Mucosa of gallbladder (tissue), 1 donor: ENCODE measurements around the gene HBG2. TPM values are rescaled to one million over a fixed set of nuclear protein-coding genes. Genes with fewer than 3 reads are reported as not detected.
"Not testable (repeated sequence)": the region's sequence is repeated elsewhere in the genome, so short reads cannot be mapped to it uniquely, and the experiment has no call there.

ENCODE experiments used
- DNase-seq: peaks from one replicate; pipeline ENCODE4 v3.0.0-alpha.2; 2020; ENCODE audit warnings: low spot score
- total RNA-seq: library from RNA; stranded (reverse); gene quantifications from one replicate; pipeline ENCODE4 v1.2.1, GENCODE V29; 2021
- donor health status: DM: no; HTN: no; CAD: no.

The HBG2 gene
- total RNA-seq, 1 donor from 2014 or later = 13.2 TPM

DNA sequence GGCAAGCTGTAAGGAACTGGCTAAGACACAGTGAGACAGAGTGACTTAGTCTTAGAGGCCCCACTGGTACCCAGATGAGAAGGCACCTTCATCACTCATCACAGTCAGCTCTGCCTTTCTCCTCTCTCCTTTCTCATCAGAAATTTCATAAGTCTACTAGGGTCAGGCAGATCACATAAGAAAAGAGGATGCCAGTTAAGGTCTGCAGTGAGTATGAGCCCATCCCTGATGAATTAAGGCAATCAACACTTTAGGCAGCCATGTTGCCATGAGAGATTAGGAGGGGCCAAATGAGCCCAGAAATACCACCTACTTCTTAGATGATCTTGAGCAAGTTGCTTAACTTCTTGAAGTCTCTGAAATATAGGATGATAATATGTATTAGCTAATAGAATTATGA is 27.0 kb upstream of the HBG2 start:
- DNase-seq = no peak

DNA sequence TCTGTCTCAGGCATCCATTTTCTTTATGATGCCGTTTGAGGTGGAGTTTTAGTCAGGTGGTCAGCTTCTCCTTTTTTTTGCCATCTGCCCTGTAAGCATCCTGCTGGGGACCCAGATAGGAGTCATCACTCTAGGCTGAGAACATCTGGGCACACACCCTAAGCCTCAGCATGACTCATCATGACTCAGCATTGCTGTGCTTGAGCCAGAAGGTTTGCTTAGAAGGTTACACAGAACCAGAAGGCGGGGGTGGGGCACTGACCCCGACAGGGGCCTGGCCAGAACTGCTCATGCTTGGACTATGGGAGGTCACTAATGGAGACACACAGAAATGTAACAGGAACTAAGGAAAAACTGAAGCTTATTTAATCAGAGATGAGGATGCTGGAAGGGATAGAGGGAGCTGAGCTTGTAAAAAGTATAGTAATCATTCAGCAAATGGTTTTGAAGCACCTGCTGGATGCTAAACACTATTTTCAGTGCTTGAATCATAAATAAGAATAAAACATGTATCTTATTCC is 26.1 kb upstream of the HBG2 start:
- peak; percentile 27 for DNase-seq

DNA sequence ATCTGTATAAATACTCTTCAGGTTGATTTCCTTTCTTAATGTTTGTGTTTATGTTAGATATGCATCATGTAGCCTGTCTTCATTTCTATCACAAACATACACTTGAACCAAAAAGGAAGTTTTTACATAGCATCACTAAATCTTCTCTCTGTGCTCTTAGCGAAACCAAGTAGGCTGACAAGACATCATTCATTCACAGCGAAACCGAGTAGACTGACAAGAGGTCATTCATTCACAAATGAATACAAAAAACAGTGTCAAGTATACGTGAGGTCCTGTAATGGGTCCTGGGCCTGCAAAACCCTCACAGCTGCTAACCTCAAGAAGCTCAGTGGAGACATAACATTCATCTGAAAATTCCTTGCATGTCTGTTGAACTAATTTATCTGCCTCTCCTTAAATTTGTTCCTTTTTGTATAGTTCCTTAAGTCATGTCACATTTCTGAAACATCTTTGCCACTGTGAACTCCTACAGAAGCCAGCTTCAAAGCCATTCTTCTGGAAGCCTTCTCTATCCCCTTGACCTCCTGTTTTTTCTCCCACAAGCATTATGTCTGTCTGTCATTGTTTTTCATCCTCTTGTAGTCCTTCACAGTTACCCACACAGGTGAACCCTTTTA is 25.0 kb upstream of the HBG2 start:
- no peak for DNase-seq

DNA sequence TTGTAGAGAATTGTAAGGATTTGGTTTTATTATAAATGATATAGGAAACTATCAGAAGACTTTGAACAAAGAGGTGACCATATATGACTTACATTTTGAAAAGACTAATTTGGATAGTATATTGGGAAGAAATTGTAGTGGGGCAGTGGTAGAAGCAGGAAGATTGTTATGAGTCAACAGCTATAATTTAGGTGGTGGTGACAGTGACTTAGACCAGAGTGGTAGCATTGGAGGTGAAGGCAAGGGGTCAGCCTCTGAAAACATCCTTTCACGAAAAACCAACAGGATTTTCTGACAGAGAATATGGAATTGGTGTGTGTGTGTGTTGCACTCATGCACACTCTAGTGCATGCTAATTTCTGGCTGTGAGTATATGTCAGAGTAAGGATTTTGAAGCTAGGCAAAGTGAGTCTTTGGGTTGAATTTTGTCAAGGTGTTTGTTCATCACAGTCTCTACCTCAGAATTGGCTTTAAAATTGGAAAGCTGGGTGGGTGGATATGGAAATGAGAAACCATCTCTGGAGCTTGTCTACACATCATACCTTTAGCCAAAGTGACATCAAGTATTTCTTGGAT is 23.3 kb upstream of the HBG2 start:
- no peak for DNase-seq

DNA sequence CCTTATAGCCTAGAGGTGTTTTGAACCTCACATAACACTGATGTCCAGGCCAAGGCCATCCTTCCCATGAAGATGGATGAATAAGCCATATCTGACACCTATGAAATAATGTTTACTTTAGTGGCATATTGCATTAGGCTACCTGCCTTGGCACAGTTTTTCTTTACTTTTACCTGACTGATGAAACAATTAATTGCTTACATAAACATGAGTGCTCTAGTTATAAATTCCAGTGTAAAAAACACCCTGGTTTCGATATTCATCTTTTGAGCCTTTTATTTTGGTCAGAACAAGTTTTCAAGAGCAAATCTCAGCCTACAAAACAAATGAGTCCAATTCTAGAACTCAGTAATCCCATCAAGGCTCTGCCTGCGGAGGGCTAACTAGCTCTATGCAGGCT is 22.1 kb upstream of the HBG2 start:
- DNase-seq = no peak

DNA sequence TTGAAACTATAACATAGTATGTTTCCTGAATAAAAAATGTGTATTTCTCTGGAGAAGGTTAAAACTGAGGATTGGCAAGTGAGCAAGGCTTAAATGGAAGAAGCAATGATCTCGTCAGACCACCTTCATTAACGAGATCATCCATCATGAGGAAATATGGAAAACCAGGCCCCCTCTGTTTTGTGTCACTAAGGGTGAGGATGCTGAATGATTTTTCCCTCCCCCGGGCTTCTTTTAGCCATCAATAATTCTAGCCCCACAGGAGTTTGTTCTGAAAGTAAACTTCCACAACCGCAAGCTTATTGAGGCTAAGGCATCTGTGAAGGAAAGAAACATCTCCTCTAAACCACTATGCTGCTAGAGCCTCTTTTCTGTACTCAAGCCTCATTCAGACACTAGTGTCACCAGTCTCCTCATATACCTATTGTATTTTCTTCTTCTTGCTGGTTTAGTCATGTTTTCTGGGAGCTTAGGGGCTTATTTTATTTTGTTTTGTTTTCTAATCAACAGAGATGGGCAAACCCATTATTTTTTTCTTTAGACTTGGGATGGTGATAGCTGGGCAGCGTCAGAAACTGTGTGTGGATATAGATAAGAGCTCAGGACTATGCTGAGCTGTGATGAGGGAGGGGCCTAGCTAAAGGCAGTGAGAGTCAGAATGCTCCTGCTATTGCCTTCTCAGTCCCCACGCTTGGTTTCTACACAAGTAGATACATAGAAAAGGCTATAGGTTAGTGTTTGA is 21.0 kb upstream of the HBG2 start:
- no peak for DNase-seq

DNA sequence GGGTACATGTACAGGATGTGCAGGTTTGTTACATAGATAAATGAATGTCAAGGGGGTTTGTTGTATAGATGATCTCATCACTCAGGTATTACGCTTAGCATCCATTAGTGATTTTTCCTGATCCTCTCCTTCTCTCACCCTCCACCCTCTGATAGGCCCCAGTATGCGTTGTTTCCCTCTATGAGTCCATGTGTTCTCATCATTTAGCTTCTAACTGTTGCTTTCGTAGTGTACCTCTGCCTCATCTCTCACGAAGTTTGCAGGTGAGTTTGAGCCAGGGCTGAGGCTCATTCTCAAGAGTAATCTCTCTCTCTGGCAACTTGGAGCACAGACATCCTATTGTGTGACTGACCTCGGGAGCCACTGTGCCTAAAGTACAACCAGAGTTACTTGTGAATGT is 19.8 kb upstream of the HBG2 start:
- DNase-seq = no peak

DNA sequence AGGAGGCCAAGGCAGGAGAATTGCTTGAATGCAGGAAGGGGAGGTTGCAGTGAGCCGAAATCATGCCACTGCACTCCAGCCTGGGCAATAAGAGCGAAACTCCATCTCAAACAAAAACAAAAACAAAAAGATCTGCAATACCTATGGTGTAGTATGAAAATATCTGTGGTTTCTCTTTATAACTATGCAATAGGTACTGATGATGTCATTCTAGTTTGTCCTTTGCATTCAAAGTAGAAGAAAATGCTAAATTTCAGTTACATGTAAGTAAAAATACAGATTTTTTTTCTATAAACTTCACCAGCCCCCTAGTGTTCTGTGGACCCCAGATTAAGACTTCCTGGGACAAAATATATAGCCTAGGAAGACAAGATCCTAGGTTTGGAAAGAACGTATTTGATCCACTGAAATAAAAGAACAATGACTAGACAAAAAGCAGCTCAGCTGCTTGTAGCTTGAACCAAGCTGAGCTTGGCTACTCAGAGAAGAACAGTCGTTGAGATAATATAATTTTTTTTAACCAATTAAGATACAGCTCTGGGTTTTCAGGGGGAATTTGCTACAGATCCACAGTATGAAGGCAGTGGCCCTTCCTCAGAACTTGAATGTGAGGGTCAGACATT is 17.9 kb upstream of the HBG2 start:
- no peak for DNase-seq

DNA sequence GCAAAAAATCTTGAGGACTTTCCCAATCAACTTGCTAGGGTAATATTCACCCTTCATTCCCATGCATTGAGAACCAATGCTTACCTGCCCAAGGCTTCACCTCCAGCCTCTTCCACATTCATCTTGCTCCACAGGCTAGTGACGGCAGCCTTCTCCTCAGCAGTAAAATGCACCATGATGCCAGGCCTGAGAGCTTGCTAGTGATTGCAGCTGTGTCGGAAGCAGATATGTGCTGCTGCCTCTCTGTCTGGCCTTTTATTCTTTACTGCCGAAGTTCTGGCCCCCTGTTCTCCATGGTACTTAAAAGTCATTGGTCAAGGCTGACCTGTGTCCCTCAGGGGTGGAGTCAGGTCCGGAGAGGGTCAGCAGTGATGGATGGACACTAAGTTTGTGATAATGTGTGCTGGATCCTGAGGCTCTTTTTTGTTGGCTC is 15.2 kb upstream of the HBG2 start, which contains the start of gene HBE1:
Gene HBE1 (minus strand): TSS at position 231 of the 433 bp plus-strand sequence. CDS start 55 bp downstream, at position 176.
- DNase-seq = no peak

DNA sequence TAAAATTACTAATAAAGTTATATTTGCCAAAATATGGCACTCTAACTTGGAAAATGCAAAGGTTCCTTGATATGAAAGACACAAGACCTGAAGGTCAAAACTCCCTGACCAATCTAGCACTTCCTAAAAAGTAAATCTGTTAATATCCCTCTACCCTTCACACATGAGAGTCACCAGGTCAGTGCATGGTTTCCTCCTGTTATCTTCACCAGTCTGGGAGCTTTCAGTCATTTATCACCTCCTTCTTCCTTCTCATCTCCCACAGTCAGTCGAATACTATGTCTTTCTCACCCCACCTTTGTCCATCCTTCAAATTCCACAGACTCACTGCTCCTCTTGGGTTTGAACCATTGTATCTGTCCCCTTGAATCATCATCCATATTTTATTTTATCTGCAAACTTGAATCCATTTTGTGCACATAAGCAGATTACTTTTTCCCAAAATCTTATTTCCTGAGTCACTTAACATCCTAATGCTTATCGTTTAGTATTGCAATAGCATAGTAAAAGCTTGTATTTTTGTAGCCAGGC is 12.5 kb upstream of the HBG2 start:
- no peak for DNase-seq

DNA sequence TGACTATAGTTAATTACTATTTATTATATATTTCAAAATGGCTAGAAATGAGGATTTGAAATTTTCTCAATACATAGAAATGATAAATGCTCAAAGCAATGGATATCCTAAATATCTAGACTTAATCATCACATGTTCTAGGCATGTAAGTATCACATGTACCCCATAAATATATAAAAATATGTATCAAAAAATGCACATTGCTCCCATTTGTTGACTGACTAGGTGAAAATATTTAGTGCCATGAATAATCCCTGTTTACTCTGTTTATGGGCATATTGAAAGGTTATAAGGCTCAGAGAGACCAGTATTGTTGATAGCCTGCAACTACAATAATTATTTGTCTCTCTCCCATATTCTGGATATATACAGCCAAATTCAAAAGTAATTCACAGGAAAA is 12.0 kb upstream of the HBG2 start:
- no peak for DNase-seq

DNA sequence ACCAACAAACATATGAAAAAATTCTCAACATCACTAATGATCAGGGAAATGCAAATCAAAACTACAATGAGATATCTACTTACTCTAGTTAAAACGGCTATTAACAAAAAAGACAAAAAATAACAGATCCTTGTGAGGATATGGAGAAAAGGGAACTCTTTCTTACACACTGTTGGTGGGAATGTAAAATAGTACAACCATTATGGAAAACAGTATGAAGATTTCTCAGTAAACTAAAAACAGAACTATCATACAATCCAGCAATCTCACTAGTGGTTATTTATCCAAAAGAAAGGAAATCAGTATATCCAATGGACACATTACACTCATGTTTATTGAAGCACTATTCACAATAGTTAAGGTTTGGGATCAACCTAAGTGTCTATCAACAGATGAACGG is 11.3 kb upstream of the HBG2 start:
- no peak for DNase-seq

DNA sequence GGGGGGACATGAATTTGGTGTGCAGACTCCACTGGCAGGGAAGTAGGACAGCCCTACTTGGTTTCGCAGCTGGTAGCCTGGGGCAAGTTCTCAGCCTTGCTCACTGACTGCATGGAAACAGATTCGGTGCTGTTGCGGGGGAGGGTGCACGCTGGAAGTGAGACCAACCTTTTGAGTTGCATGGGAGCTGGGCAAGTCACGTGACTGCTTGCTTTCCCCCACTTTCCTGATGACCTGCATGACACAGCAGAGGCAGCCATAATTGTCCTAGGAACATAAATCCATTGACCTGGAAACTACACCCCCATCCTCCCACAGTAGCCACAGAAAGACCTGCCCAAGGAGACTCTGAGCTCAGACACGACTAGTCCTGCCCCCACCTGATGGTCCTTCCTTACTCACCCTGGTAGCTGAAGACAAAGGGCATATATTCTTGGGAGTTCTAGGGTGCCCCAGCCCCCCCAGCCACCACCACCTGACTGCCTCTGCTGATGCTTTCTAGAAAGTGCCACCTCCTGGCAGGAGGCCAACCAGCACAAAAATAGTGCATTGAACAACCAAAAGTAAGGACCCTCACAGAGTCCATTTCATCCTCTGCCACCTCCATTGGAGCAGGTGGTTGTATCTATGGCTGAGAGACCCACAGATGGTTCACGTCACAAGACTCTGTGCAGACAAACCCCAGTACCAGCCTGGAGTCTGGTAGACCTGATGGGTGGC is 4.1 kb upstream of the HBG2 start:
- DNase-seq = no peak

DNA sequence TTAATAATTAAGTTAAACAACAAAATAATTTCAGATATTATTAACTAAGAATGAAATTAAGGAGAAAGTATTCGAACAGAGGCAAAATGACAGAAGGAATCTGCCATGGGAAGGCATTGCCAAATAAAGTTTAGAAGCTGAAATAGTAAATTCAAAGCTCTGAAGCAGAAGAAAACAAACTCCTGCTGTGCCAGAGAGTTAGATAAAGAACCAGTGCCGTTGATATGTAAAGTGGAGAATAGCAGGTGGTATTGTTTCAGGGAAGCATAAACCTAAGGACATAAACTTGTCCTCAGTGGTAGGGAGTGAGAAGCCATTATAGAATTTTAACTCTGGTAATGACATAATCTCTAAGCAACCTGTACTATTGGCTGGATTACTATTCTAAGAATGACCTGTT is 2.7 kb upstream of the HBG2 start:
- no peak for DNase-seq

DNA sequence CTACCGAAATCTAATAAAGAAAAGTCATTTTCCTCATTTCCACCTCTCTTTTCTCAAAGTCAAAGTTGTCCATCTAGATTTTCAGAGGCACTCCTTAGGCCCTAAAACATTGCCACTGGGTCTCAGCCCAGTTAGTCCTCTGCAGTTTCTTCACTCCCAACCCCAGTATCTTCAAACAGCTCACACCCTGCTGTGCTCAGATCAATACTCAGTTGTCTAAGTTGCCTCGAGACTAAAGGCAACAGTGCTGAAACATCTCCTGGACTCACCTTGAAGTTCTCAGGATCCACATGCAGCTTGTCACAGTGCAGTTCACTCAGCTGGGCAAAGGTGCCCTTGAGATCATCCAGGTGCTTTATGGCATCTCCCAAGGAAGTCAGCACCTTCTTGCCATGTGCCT is 558 bp downstream of the HBG2 start:
- not testable (repeated sequence) for DNase-seq

DNA sequence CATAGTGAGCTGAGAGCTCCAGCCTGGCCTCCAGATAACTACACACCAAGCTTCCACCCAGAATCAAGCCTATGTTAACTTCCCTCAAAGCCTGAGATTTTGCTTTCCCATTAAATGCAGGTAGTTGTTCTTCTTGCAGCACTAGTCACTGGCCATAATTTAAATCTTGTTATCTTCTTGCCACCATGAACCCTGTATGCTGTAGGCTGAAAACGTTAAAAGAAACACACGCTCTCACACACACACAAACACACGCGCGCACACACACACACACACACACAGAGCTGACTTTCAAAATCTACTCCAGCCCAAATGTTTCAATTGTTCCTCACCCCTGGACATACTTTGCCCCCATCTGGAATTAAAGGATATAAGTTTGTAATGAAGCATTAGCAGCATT is 1.1 kb downstream of the HBG2 start:
- not testable (repeated sequence) for DNase-seq

DNA sequence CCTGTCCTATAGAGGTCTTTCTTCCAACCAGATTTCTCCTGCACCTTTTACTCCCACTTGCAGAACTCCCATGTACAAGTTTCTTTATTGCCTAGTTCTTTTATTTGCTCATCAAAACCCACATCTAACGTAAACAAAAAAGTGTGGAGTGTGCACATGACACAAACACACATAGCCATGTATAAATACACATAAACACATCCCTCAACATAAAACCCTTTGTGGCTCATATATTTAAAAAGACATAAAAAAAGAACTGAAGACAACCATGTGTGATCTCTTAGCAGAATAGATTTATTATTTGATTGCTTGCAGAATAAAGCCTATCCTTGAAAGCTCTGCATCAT is 1.7 kb downstream of the HBG2 start:
- no peak for DNase-seq

DNA sequence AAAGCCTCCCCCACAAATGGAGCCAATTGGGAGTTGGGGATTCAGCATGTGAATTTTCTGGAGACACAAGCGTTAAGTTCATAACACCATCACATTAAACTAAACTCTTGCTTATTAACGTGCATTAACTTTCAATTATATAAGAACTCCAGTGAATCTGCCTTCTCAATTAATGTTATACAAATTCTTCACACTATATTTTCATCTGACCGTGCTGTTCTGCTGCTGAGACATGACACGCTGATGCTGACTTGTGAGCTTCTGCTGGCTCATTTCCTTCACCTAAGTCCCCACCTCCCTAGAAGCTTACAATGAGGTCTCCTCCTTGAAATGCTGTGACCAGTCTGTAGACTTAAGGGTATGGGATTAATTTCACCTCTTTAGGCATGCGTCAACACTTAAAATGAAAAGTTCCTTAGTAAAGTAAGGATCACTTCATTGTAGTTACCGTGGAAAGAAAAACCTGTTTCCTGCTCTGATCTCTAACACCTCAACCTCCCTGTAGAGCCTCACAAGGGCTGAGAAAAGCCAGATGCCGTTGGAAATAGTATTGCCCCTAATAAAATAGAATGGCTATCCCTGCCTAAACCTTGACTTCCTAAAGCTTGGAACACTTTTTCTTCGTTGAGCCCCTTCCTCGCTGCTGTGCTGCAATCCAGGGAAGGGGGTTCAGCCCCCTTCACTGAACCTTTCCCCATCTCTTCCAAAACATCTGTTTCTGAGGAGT is 2.2 kb downstream of the HBG2 start:
- no peak for DNase-seq

DNA sequence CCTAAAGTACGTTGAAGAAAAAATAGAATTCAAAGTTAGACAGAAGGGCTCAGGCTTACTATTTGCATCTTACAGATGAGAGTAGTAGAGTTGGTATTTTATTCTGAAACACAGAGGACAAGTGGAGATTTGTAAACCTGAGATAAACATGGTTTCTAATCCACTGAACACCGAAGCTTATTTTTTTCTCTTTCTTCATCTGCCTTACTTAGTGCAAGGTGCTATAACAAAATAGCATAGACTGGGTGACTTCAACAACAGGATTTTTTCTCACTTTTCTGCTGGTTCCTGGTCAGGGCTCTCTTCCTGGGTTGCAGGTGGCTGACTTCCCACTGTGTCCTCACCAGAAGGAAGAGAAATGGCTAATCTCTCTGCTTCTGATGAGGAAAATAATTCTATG is 2.8 kb downstream of the HBG2 start:
- DNase-seq = no peak

DNA sequence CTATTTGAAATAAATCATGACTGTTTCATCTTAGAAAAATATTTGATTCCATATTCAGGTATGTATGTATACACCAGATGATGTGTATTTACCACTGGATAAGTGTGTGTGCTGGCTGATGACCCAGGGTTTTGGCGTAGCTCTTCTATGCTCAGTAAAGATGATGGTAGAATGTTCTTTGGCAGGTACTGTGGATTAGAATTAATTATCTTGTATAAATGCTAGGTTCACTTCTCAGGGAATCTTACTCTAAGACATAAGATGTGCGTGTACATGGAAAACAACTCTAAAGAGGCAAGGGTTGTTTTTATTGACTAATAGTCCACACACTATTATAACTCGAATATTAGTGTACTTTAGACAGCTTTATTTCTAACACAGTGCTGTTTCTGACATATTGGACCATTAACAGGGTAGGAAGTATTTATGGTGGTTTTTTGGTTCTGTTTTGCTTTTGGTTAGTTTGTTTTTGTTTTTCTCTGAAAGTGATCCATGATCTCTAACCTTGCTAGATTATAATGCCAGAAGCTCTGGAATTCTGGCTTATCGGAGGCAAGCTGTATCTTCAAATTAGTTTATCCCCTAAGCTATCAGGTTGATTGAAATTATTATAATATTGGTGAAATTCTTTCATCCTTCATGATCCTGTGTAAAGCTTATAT is 3.9 kb downstream of the HBG2 start:
- no peak for DNase-seq
